Natural killer cell treated with Interleukin-12 subunit alpha and Interleukin-12 subunit beta and Interleukin-15 and Interleukin-18, amount 100 ng/mL, for 72 hours (primary cell): ENCODE data around the gene SDHAF1. TPM values are rescaled to one million over a fixed set of nuclear protein-coding genes. Genes with fewer than 3 reads are reported as not detected.
"Not testable (repeated sequence)": the region's sequence is repeated elsewhere in the genome, so short reads cannot be mapped to it uniquely, and the experiment has no call there.

Source experiments
- ATAC-seq, 2 donors: fragments of 150-1000 bp; cut with Tn5 transposase in 1 of 2; sonication (Bioruptor Pico), chemical (Tn5 transposase) in 1 of 2; 2 replicates each; pipeline ENCODE4 v1.10.0; 2021
- DNase-seq: peaks from one replicate; pipeline ENCODE4 v3.0.0; 2022; ENCODE audit warnings: low spot score
- H3K27ac Mint-ChIP-seq, 2 donors: 1 replicate in 1 of 2; 2 replicates in 1 of 2; pipeline ENCODE4 v1.8.0; 2022; ENCODE audit warnings: mixed read lengths in 2 of 2, mild to moderate bottlenecking in 1 of 2, moderate library complexity in 1 of 2
- H3K27me3 Mint-ChIP-seq, 2 donors: 1 replicate in 1 of 2; 2 replicates in 1 of 2; pipeline ENCODE4 v1.8.0; 2022; ENCODE audit warnings: mixed read lengths in 2 of 2
- H3K36me3 Mint-ChIP-seq: one replicate; pipeline ENCODE4 v1.8.0; 2022; ENCODE audit warnings: mixed read lengths
- H3K4me1 Mint-ChIP-seq, 2 donors: 1 replicate in 1 of 2; 2 replicates in 1 of 2; pipeline ENCODE4 v1.8.0; 2022; ENCODE audit warnings: low read depth in 2 of 2, mixed read lengths in 2 of 2, mild to moderate bottlenecking in 1 of 2
- H3K4me3 Mint-ChIP-seq: one replicate; pipeline ENCODE4 v1.8.0; 2022; ENCODE audit warnings: mixed read lengths
- H3K9me3 Mint-ChIP-seq: 2 replicates; pipeline ENCODE4 v1.8.0; 2022; ENCODE audit warnings: mixed read lengths
- total RNA-seq, 2 donors: library from RNA; stranded (reverse); gene quantifications; one replicate each; pipeline ENCODE4 v1.2.3, GENCODE V29; 2022

The SDHAF1 gene
- total RNA-seq, 2 donors from 2014 or later, result 17.6 to 21.4 TPM

DNA sequence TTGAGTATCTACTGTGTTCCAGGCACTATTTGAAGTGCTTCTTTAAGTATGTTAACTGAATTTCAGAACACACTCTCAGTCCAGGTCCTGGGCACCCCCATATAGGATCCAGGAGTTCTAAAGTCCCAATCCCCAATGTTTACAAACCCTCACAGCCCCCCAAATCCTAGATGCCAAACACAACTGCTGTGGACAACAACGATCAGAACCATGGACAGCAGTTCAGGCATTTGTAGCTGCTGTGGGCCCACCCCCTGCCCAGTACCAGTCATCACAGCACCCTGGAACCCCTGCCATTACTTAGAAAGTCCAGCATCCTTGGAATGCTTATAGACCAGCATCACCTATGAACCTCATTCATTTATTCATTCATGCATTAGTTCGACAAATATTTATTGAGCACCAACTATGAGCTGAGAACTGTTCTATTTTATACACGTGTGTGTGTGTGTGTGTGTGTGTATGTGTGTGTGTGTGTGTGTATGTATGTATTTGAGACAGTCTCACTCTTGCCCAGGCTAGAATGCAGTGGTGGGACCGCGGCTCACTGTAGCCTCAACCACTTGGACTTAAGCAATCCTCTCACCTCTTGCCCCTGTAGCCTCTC, 19.3 kb upstream of the SDHAF1 start:
- Mint-ChIP-seq H3K27me3 (peaks cover 2 to 15% of the 10 kb centered on the region in 2 donors), H3K9me3 (no peaks in the 10 kb centered on the region), H3K27ac (no peak overlapping the region), H3K4me3 (no peak overlapping the region), H3K36me3 (no peaks in the 10 kb centered on the region), H3K4me1 (peaks cover 0 to 2% of the 10 kb centered on the region in 2 donors)
- DNase-seq (no peak), ATAC-seq (no peak)

DNA sequence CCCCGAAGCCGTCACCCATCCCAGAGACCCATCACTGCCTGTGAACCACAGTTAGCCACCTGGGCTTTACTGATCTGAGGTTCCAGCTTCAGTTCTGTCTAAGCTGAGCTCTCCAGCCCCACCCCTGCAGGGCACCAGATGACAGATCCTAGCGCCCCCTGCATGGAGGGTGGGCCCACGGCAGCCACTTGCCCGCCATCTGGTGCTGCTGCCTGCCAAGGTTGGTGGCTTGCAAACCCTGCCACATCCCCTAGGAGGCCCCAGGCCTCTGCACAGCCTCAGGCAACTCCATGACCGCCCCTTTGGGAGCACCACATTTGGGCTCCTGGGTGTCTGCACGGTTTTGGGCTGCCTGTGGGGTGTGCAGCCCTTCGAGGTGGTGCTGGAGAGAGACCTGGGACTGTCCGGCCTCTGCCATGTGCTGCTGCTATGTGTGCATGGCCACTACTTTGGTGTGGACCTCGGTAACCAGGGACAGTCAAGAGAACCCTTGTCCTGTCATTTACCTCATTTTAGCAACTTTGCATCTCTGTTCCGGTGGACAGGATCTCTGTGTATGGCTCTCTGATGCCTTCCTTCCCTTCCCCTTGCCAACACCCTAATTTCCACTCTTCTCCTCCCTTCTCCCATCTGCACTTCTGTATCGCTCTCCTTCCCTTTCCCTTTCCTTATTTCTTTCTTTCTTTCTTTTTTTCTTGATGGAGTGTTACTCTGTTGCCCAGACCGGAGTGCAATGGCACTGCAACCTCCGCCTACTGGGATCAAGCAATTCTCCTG, 17.4 kb upstream of the SDHAF1 start:
- Mint-ChIP-seq H3K4me1 (peaks cover 0 to 2% of the 10 kb centered on the region in 2 donors), H3K27me3 (peaks cover 10 to 18% of the 10 kb centered on the region in 2 donors), H3K9me3 (no peaks in the 10 kb centered on the region), H3K27ac (no peak overlapping the region), H3K4me3 (no peak overlapping the region), H3K36me3 (no peaks in the 10 kb centered on the region)
- peak; percentile 45 to 52 for ATAC-seq
- DNase-seq, result no peak

- H3K27ac Mint-ChIP-seq, result no peak overlapping the region
- H3K4me3 Mint-ChIP-seq, result no peak overlapping the region
- H3K27me3 Mint-ChIP-seq, result peaks cover 10 to 16% of the 10 kb centered on the region in 2 donors
- no peak for ATAC-seq
- H3K36me3 Mint-ChIP-seq, result no peaks in the 10 kb centered on the region
- DNase-seq, result no peak
- H3K9me3 Mint-ChIP-seq, result no peaks in the 10 kb centered on the region
- H3K4me1 Mint-ChIP-seq, result no peaks in the 10 kb centered on the region
Observed at GRCh38 chr19:35978271-35978670, 16.7 kb upstream of the SDHAF1 start.

DNA sequence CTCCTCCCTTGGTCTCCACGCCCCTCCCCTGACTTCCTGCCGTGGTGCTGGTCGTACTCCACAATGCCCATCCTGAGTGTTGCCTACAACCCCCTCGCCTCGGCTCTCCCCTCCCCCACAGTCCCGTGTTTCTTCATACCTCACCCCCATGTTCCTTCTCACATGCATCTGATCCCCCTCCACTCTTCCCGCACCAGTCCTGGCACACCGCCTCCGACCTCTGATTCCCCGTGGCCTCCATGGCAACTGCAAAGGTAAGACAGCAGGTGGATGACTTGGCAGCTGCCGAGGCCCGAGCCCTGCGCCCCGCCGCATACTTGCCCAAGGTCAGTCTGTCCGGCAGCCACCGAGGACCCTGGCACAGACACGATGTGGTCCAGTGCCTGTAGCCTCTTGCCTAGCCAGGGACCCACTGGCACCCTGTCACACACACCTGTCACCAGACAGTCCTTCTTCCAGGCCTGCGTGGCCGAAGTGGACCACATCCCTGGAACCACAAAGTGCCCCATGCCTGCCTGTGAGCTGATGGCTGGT, 16.1 kb upstream of the SDHAF1 start:
- no peaks in the 10 kb centered on the region for H3K36me3 Mint-ChIP-seq
- no peaks in the 10 kb centered on the region for H3K9me3 Mint-ChIP-seq
- H3K4me1 Mint-ChIP-seq, result no peaks in the 10 kb centered on the region
- peaks cover 12 to 17% of the 10 kb centered on the region in 2 donors for H3K27me3 Mint-ChIP-seq
- H3K27ac Mint-ChIP-seq, result no peak overlapping the region
- ATAC-seq, result no peak
- DNase-seq, result no peak
- H3K4me3 Mint-ChIP-seq, result no peak overlapping the region

- DNase-seq, ATAC-seq, H3K36me3 Mint-ChIP-seq, H3K4me1 Mint-ChIP-seq, H3K9me3 Mint-ChIP-seq, H3K27ac Mint-ChIP-seq, H3K4me3 Mint-ChIP-seq: not testable (repeated sequence)
- H3K27me3 Mint-ChIP-seq, result peaks cover 33 to 35% of the 10 kb centered on the region in 2 donors
Observed at GRCh38 chr19:35980997-35981396, 14.0 kb upstream of the SDHAF1 start.

GRCh38 chr19:35983177-35983576, 11.8 kb upstream of the SDHAF1 start:
- Mint-ChIP-seq H3K4me1 (peaks cover 0 to 3% of the 10 kb centered on the region in 2 donors), H3K9me3 (no peaks in the 10 kb centered on the region), H3K36me3 (no peaks in the 10 kb centered on the region), H3K27ac (no peak overlapping the region), H3K4me3 (no peak overlapping the region), H3K27me3 (peaks cover 38 to 42% of the 10 kb centered on the region in 2 donors)
- ATAC-seq (no peak), DNase-seq (no peak)

GRCh38 chr19:35986111-35986510, 8.9 kb upstream of the SDHAF1 start:
- Mint-ChIP-seq H3K27ac (no peak overlapping the region), H3K36me3 (no peaks in the 10 kb centered on the region), H3K27me3 (peaks cover 30 to 36% of the 10 kb centered on the region in 2 donors), H3K4me1 (peaks cover 0 to 3% of the 10 kb centered on the region in 2 donors), H3K9me3 (no peaks in the 10 kb centered on the region), H3K4me3 (peak overlapping the region; percentile 68)
- ATAC-seq (no peak), DNase-seq (no peak)

- H3K27me3 Mint-ChIP-seq, result peaks cover 30 to 32% of the 10 kb centered on the region in 2 donors
- H3K4me3 Mint-ChIP-seq, result peak overlapping the region; percentile 68
- no peak overlapping the region for H3K27ac Mint-ChIP-seq
- H3K36me3 Mint-ChIP-seq, result no peaks in the 10 kb centered on the region
- ATAC-seq (peak; percentile 37 to 46), DNase-seq (no peak)
- H3K9me3 Mint-ChIP-seq, result no peaks in the 10 kb centered on the region
- H3K4me1 Mint-ChIP-seq, result peaks cover 0 to 3% of the 10 kb centered on the region in 2 donors
Observed at GRCh38 chr19:35986664-35987570, 8.1 kb upstream of the SDHAF1 start.

DNA sequence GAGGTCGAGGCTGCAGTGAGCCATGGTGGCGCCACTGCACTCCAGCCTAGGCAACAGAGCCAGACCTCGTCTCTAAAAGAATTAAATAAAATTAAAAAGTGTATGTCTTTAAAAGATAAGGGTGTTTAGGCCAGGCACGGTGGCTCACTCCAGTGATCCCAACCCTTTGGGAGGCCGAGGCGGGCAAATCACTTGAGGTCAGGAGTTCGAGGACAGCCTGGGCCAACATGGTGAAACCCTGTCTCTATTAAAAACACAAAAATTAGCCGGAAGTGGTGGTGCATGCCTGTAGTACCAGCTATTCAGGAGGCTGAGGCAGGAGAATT, 7.5 kb upstream of the SDHAF1 start:
- Mint-ChIP-seq H3K4me1 (peaks cover 0 to 3% of the 10 kb centered on the region in 2 donors), H3K27me3 (peaks cover 30 to 32% of the 10 kb centered on the region in 2 donors), H3K36me3 (no peaks in the 10 kb centered on the region), H3K9me3 (no peaks in the 10 kb centered on the region), H3K4me3 (no peak overlapping the region), H3K27ac (no peak overlapping the region)
- ATAC-seq, result no peak
- no peak for DNase-seq

DNA sequence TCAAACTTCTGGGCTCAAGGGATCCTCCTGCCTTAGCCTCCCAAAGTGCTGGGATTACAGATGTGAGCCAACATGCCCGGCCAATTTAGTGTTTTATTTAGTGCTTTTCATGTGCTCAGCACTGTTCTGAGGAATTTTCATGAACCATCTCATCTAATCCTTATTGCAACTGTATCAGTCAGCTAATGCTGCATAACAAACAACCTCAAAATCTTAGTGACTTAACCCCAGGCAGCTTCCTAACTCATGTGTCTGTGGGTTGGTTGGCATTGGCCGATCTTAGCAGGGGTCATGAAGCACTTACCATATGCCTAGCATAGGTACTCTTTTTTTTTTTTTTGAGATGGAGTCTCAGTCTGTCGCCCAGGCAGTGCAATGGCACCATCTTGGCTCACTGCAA, 6.2 kb upstream of the SDHAF1 start:
- Mint-ChIP-seq H3K36me3 (no peaks in the 10 kb centered on the region), H3K27me3 (peaks cover 30 to 31% of the 10 kb centered on the region in 2 donors), H3K9me3 (no peaks in the 10 kb centered on the region), H3K27ac (no peak overlapping the region), H3K4me3 (no peak overlapping the region), H3K4me1 (peaks cover 0 to 7% of the 10 kb centered on the region in 2 donors)
- ATAC-seq (no peak), DNase-seq (no peak)

DNA sequence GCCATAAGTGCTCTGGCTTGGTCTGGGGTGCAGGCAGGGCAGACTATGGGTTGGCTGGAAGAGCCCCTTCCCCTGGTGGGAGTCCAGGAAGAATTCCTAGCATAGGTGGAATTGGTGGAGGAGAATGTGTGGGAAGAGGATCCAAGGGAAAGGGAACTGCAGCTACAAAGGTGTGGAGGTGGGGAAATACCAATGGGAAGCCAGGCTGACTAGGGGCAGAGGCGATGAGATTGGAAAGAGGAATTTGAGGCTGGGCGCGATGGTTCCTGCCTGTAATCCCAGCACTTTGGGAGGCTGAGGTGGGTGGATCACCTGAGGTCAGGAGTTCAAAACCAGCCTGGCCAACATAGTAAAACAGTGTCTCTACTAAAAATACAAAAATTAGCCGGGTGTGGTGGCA, 4.8 kb upstream of the SDHAF1 start:
- Mint-ChIP-seq H3K27me3 (peaks cover 18 to 20% of the 10 kb centered on the region in 2 donors), H3K27ac (peak overlapping the region in 1 of 2 donors; percentile 68), H3K9me3 (no peaks in the 10 kb centered on the region), H3K4me3 (no peak overlapping the region), H3K36me3 (no peaks in the 10 kb centered on the region), H3K4me1 (peaks cover 5 to 14% of the 10 kb centered on the region in 2 donors)
- ATAC-seq (no peak), DNase-seq (no peak)

GRCh38 chr19:35990771-35991730, 3.9 kb upstream of the SDHAF1 start:
- no peak for ATAC-seq
- no peak for DNase-seq
- Mint-ChIP-seq H3K36me3 (no peaks in the 10 kb centered on the region), H3K4me3 (no peak overlapping the region), H3K4me1 (peaks cover 9 to 18% of the 10 kb centered on the region in 2 donors), H3K27ac (peak overlapping the region in 1 of 2 donors; percentile 68), H3K27me3 (peaks cover 9 to 11% of the 10 kb centered on the region in 2 donors), H3K9me3 (no peaks in the 10 kb centered on the region)
